Measurements from ENCODE around the gene SNAI1.

DNA sequence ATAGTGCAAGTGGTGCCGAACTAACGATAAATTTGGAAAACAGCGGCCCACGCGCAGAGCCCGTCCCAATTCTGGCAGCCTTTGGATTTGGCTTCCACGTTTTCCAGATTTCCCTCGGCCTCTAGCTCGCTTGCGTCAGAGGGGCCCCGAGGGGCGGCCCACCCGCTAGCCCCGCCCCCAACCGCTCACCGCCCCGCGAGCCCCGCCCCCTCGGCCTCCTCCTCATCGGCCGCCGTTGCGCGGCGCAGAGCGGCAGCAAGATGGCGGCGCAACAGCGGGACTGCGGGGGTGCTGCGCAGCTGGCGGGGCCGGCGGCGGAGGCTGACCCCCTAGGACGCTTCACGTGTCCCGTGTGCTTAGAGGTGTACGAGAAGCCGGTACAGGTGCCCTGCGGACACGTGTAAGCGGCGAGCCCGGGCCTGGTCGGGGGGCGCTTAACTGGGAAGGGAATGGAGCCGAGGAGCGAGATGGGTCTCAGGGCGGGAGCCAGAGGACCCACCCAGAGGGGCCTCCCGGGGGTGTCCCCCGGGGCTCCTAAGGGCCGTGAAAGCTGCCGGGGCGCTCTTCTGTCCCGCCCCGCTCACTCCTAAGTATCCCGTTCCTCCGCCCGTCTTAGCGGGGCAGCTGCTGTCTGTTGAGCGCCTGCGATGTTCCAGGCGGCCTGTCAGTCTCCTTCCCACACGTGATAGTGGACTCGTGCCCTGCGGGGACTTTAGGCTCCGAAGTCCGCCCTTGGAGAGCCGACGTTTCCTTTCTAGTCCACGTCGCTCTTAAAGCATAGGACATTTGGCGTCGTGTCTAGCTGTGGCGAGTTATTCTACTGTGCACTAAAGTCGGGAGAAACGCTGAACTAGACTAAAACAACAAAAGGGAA is 46.4 kb upstream of the SNAI1 start, which contains the start of gene RNF114:
- TF ChIP-seq, protein P1, sequence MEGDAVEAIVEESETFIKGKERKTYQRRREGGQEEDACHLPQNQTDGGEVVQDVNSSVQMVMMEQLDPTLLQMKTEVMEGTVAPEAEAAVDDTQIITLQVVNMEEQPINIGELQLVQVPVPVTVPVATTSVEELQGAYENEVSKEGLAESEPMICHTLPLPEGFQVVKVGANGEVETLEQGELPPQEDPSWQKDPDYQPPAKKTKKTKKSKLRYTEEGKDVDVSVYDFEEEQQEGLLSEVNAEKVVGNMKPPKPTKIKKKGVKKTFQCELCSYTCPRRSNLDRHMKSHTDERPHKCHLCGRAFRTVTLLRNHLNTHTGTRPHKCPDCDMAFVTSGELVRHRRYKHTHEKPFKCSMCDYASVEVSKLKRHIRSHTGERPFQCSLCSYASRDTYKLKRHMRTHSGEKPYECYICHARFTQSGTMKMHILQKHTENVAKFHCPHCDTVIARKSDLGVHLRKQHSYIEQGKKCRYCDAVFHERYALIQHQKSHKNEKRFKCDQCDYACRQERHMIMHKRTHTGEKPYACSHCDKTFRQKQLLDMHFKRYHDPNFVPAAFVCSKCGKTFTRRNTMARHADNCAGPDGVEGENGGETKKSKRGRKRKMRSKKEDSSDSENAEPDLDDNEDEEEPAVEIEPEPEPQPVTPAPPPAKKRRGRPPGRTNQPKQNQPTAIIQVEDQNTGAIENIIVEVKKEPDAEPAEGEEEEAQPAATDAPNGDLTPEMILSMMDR (IDR thresholded peaks at IDR 0.05): no peak
- TF ChIP-seq POLR2A (IDR thresholded peaks at IDR 0.05) (peak; percentile 87), POLR2AphosphoS5 (IDR thresholded peaks at IDR 0.05) (peak; percentile 94 to 99 (median 96))

Data from breast epithelium (tissue), 3 donors.